ENCODE data around the gene DOCK4. TPM values are rescaled to one million over a fixed set of nuclear protein-coding genes. Genes with fewer than 3 reads are reported as not detected.

The DOCK4 gene
- total and polyA plus RNA-seq, 10 of the 15 experiments (the other 5 are each of a cell fraction or from before 2014, with no cell fraction given): 0.03 to 0.73 (median 0.38) TPM

GRCh38 chr7:111741811-111742240 lies 464.4 kb downstream of the DOCK4 start:
- H3K4me2 ChIP-seq (ENCODE audit: control insufficient read depth, insufficient read depth): no peak overlapping the region
- no peaks in the 10 kb centered on the region for H3K36me3 ChIP-seq (ENCODE audit: control insufficient read depth in 2 of 2, insufficient read depth in 2 of 2, low read length in 1 of 2)
- no peaks in the 10 kb centered on the region for H3K27me3 ChIP-seq (replicated peaks in 1 of 2; ENCODE audit: control insufficient read depth in 2 of 2, insufficient read depth in 2 of 2, low read length in 1 of 2)
- ChIA-PET POLR2A (no interaction called here), RAD21 (ENCODE audit: unreplicated experiment) (interaction anchor here (1.0 to 1.2 kb wide), 2 partner anchors 11 to 754 kb away, joined by 4 to 7 read pairs; no protein-coding TSS in a partner anchor), CTCF (interaction anchor here (0.9 to 3.0 kb wide), 10 partner anchors 12 to 755 kb away, joined by 3 to 21 read pairs (median 6); no protein-coding TSS in a partner anchor), SMC1A (ENCODE audit: uncharacterized antibody, unreplicated experiment) (interaction anchor here (0.7 to 2.5 kb wide), 6 partner anchors 11 to 756 kb away, joined by 3 to 11 read pairs (median 5); no protein-coding TSS in a partner anchor)
- H4K20me1 ChIP-seq (ENCODE audit: control insufficient read depth, insufficient read depth): no peaks in the 10 kb centered on the region
- intact Hi-C loops (cut with micrococcal nuclease; ENCODE audit: unreplicated experiment): loop anchor here (1.0 to 5.0 kb wide), 4 partner anchors 113 to 1680 kb away; no protein-coding TSS in a partner anchor
- in situ Hi-C loops (cut with MboI): loop anchor here (5.0 to 10.0 kb wide), 3 partner anchors 673 to 1683 kb away; no protein-coding TSS in a partner anchor
- no peaks in the 10 kb centered on the region for H3K9me3 ChIP-seq (replicated peaks; ENCODE audit: control insufficient read depth, insufficient read depth, low read length)
- no peaks in the 10 kb centered on the region for H3K4me1 ChIP-seq (ENCODE audit: control insufficient read depth, insufficient read depth, low read length)
- no TSS peak for BruUV-seq (replicated peaks)
- DNase-seq (ENCODE audit: low read depth, low spot score): peak; percentile 31
- ATAC-seq: peak; percentile 97
- FAIRE-seq: peak; percentile 83
- 46% methylated on average over 8 of the region's 8 CpGs for WGBS (ENCODE audit: insufficient coverage, insufficient replicate concordance, low lambda C conversion rate, missing lambda C conversion rate)
- peak; percentile 63 to 82 (median 68) for TF ChIP-seq CTCF (IDR thresholded peaks at IDR 0.05 in 2 of 3, conservative IDR thresholded peaks at IDR 0.05 in 1 of 3; ENCODE audit: control insufficient read depth in 2 of 3, extremely low read depth in 1 of 3, insufficient read depth in 1 of 3, low read depth in 3 of 3, low read length in 3 of 3)
- no peak for TF ChIP-seq MTA2 (IDR thresholded peaks at IDR 0.05; ENCODE audit: low read depth)
- no peak for TF ChIP-seq NR2C2 (IDR thresholded peaks at IDR 0.05; ENCODE audit: borderline replicate concordance, control insufficient read depth, insufficient read length, low read depth)
- peak; percentile 74 for TF ChIP-seq RAD21 (IDR thresholded peaks at IDR 0.05; ENCODE audit: insufficient read depth, low read depth, low read length)
- TF ChIP-seq SMC3 (IDR thresholded peaks at IDR 0.05; ENCODE audit: borderline replicate concordance, low read length): peak; percentile 69
- TF ChIP-seq YBX1 (IDR thresholded peaks at IDR 0.05): no peak
- TF ChIP-seq HDAC2 (IDR thresholded peaks at IDR 0.05): no peak
- peak; percentile 40; the same call in 1 of the 2 replicates for TF ChIP-seq RUNX3 (IDR thresholded peaks at IDR 0.05; ENCODE audit: low read length)
- TF ChIP-seq HSF1 (IDR thresholded peaks at IDR 0.05; ENCODE audit: low read depth, low read length): no peak
- TF ChIP-seq IRF3 (IDR thresholded peaks at IDR 0.05): no peak
- TF ChIP-seq USF1 (IDR thresholded peaks at IDR 0.05; ENCODE audit: borderline replicate concordance, extremely low read length, insufficient read depth, low read depth, low read length): no peak
- no peak overlapping the region for H2AFZ ChIP-seq (ENCODE audit: control insufficient read depth, low read depth, low read length)
- H3K4me3 ChIP-seq: no peak overlapping the region
- H3K79me2 ChIP-seq (ENCODE audit: control insufficient read depth, insufficient read depth, low read length): no peaks in the 10 kb centered on the region
- no peak overlapping the region for H3K9ac ChIP-seq (ENCODE audit: control insufficient read depth, insufficient read depth, low read length)
- no peak overlapping the region for H3K27ac ChIP-seq (ENCODE audit: control insufficient read depth, insufficient read depth)
